OCI-LY7 (cell line): ENCODE data around the gene GJB4. TPM values are rescaled to one million over a fixed set of nuclear protein-coding genes. Genes with fewer than 3 reads are reported as not detected.
A peak's percentile ranks its signal among the peaks of the same experiment; 100 is the strongest.

Experiments used
- Bru-seq: library from RNA; stranded (reverse); fragments of 400-500 nt; gene quantifications from one replicate; lab custom pipeline; 2021; lab: Mats Ljungman, UMichigan
- BruChase-seq, 2 experiments: library from RNA; stranded (reverse); fragments of 400-500 nt; gene quantifications; one replicate each; lab custom pipeline; 2021; lab: Mats Ljungman, UMichigan
- BruUV-seq: library from RNA; stranded (reverse); fragments of 400-500 nt; replicated peaks from 2 replicates; lab custom pipeline; 2021; lab: Mats Ljungman, UMichigan
- CTCF ChIA-PET: fragments of 300-600 bp; sonication (Branson Sonifier 250); formaldehyde crosslinking; loops from one replicate; lab custom pipeline; 2022; ENCODE audit warnings: antibody characterized with exemption; ENCODE audit not compliant: unreplicated experiment; lab: Charles Lee
- POLR2A ChIA-PET: fragments of 300-600 bp; sonication (Branson Sonifier 250); formaldehyde crosslinking; loops from one replicate; lab custom pipeline; 2022; ENCODE audit warnings: antibody characterized with exemption; lab: Charles Lee
- DNase-seq: peaks from one replicate; pipeline ENCODE4 v3.0.0-alpha.2; 2015; ENCODE audit warnings: low spot score
- H2AFZ ChIP-seq: fragments of 200-600 bp; sonication (generic), shearing (Covaris generic); 2 replicates; pipeline ENCODE4 v1.6.1; 2014; ENCODE audit warnings: mild to moderate bottlenecking, antibody characterized with exemption, low read length, moderate library complexity
- H3K27ac ChIP-seq: fragments of 200-600 bp; sonication (generic); 2 replicates; pipeline ENCODE4 v1.5.1; 2014; ENCODE audit warnings: mixed run types, low read depth, mild to moderate bottlenecking, moderate library complexity, low read length, inconsistent platforms; ENCODE audit not compliant: poor library complexity, severe bottlenecking
- H3K36me3 ChIP-seq: fragments of 200-600 bp; sonication (generic); 2 replicates; pipeline ENCODE4 v1.6.1; 2014; ENCODE audit warnings: mild to moderate bottlenecking, antibody characterized with exemption, low read length, moderate library complexity, mixed read lengths; ENCODE audit not compliant: insufficient read depth
- H3K4me1 ChIP-seq: fragments of 200-600 bp; sonication (generic); 2 replicates; pipeline ENCODE4 v1.5.1; 2014; ENCODE audit warnings: mild to moderate bottlenecking, low read length; ENCODE audit not compliant: insufficient read depth, poor library complexity, severe bottlenecking
- H3K4me2 ChIP-seq: fragments of 200-600 bp; sonication (generic); 2 replicates; pipeline ENCODE4 v1.6.1; 2014; ENCODE audit warnings: mild to moderate bottlenecking, low read length
- H3K4me3 ChIP-seq: fragments of 200-600 bp; sonication (generic); 2 replicates; pipeline ENCODE4 v1.5.1; 2014; ENCODE audit warnings: mild to moderate bottlenecking, low read depth, low read length; ENCODE audit not compliant: poor library complexity, severe bottlenecking
- H3K79me2 ChIP-seq: fragments of 200-600 bp; sonication (generic); 2 replicates; pipeline ENCODE4 v1.6.1; 2016; ENCODE audit warnings: low read depth, mild to moderate bottlenecking, low read length, moderate library complexity, mixed read lengths; ENCODE audit not compliant: insufficient read depth
- H3K9me2 ChIP-seq: fragments of 200-600 bp; sonication (generic); 2 replicates; pipeline ENCODE4 v1.6.1; 2016; ENCODE audit warnings: mild to moderate bottlenecking, low read length, mixed read lengths; ENCODE audit not compliant: insufficient read depth
- H3K9me3 ChIP-seq: fragments of 200-600 bp; sonication (generic); 2 replicates; pipeline ENCODE4 v1.6.1; 2014; ENCODE audit warnings: mild to moderate bottlenecking, mixed run types, low read length, mixed read lengths
- H4K20me1 ChIP-seq: fragments of 200-600 bp; sonication (generic); 2 replicates; pipeline ENCODE4 v1.6.1; 2014; ENCODE audit warnings: mild to moderate bottlenecking, antibody characterized with exemption, low read length, moderate library complexity, mixed read lengths; ENCODE audit not compliant: insufficient read depth
- EZH2phosphoT487 ChIP-seq: fragments of 200-600 bp; sonication (generic); IDR thresholded peaks from 2 replicates; pipeline ENCODE4 v1.6.1; 2018; ENCODE audit warnings: low read depth, borderline replicate concordance, mild to moderate bottlenecking, mixed run types, antibody characterized with exemption, low read length, moderate library complexity, mixed read lengths
- intact Hi-C: fragments of 100-400 bp; cut with micrococcal nuclease; formaldehyde crosslinking; loops from one replicate; pipeline ENCODE4 v1.10.0; 2022; ENCODE audit not compliant: unreplicated experiment
- long read RNA-seq: library from polyadenylated mRNA; stranded (forward); transcript quantifications from one replicate; pipeline ENCODE4 v2.0.0, GENCODE V29; 2022
- total RNA-seq, 2 experiments: library from RNA; depleted of rRNA in 1 of 2; stranded (reverse); fragments of >200 nt in 1 of 2; shearing (Covaris generic) in 1 of 2; gene quantifications; 2 replicates each; pipeline ENCODE4 v1.2.3, GENCODE V29; 2014 to 2022
- TF ChIP-seq, protein P1 (sequence below): fragments of 200-600 bp; sonication (generic); conservative IDR thresholded peaks from 2 replicates; pipeline ENCODE4 v1.5.1; 2014; ENCODE audit warnings: mild to moderate bottlenecking, antibody characterized with exemption, low read length, moderate library complexity, mixed read lengths

GJB4 gene
- total RNA-seq (2014; rRNA removed; shearing (Covaris generic)), result not detected in 2 replicates
- total RNA-seq (2022), result not detected in 2 replicates
- not detected for Bru-seq, nascent RNA
- percentile 14 among the genes with signal in this experiment for BruChase-seq, experiment 1, labeled RNA remaining after a 6-hour chase
- BruChase-seq, experiment 2, labeled RNA remaining after a 2-hour chase, result not detected
- long read RNA-seq, result 0 reads

DNA sequence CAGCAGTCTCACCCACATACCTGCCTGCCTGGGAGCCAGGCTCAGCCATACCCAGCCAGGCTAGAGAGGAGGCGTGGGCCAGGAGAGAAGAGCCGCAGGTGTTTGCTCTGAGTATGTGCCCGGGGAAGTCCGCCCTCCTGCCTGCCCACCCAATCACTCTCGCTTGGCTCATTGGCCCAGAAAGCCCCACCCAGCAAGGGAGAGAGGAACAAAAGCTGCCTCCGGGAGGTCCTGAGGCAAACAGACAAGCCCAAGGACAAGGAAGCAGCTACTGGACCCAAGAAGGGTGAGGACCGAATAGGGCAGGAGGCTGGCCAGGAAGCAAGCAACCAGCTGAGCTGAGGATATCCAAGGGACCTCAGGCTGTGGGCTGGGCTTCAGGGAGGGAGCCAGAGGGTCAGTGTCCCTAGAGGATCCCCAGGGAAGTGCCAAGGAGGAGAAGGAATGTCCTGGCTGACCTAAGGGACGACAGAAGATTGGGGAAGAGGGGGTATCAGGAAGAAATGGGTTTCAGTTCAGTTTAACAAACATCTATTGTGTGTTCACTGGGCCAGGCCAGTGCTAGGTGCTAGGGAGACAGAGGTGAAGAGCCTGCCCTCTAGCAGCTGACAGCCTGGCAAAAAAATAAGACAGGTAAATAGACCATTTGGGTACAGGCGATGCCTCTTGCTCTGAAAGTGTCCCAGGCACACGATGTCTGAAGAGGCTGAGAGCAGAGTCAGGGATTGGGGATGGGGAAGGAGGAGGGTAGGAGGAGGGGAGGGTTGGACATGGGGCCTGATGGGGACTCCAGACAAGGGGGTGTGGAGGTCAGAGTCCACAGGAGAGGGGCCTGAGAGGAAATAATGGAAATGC, at the start of gene GJB4:
Gene GJB4, plus strand, starts transcription at position 238 of the 855 bp plus-strand sequence. CDS start 1,515 bp downstream, outside the sequence.
- no peaks in the 10 kb centered on the region for H3K9me3 ChIP-seq
- no peak within 1 kb of the TSS for H2AFZ ChIP-seq
- no peak for DNase-seq
- no peak within 1 kb of the TSS for H3K27ac ChIP-seq
- CTCF ChIA-PET, result no interaction called here
- POLR2A ChIA-PET, result no interaction called here
- no peak within 1 kb of the TSS for H3K4me3 ChIP-seq
- no peaks in the 10 kb centered on the region for H3K79me2 ChIP-seq
- no peaks in the 10 kb centered on the region for H4K20me1 ChIP-seq
- H3K4me2 ChIP-seq, result no peak within 1 kb of the TSS
- H3K4me1 ChIP-seq, result no peaks in the 10 kb centered on the region
- H3K9me2 ChIP-seq, result no peaks in the 10 kb centered on the region
- TF ChIP-seq EZH2phosphoT487, result no peak
- TF ChIP-seq, protein P1, sequence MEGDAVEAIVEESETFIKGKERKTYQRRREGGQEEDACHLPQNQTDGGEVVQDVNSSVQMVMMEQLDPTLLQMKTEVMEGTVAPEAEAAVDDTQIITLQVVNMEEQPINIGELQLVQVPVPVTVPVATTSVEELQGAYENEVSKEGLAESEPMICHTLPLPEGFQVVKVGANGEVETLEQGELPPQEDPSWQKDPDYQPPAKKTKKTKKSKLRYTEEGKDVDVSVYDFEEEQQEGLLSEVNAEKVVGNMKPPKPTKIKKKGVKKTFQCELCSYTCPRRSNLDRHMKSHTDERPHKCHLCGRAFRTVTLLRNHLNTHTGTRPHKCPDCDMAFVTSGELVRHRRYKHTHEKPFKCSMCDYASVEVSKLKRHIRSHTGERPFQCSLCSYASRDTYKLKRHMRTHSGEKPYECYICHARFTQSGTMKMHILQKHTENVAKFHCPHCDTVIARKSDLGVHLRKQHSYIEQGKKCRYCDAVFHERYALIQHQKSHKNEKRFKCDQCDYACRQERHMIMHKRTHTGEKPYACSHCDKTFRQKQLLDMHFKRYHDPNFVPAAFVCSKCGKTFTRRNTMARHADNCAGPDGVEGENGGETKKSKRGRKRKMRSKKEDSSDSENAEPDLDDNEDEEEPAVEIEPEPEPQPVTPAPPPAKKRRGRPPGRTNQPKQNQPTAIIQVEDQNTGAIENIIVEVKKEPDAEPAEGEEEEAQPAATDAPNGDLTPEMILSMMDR, result no peak
- intact Hi-C loops, result no loop called here
- no TSS peak for BruUV-seq
- H3K36me3 ChIP-seq, result no peaks in the 10 kb centered on the region

DNA sequence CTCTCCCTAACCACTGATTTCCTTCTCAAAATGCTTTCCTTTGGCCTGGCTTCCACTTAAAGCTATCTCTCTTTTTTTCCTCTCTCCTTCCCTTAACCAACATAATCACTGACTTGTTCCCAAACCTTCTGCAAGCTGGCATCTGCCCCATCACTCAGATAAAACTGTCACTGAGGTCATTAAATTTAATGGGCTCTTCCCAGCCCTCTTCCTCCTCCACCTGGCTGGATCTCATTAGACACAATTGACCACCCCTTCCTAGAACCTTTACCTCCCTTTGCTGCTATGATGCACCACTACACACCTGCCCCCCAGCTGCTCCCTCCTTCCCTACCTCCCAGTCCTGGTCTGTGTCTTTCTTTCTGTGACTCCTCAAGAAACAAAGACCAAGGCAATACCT, 48.7 kb upstream of the GJB4 start:
- no peak overlapping the region for H3K4me3 ChIP-seq
- CTCF ChIA-PET, result no interaction called here
- intact Hi-C loops, result no loop called here
- TF ChIP-seq EZH2phosphoT487, result no peak
- TF ChIP-seq, protein P1, result no peak
- no peak for DNase-seq
- H4K20me1 ChIP-seq, result no peaks in the 10 kb centered on the region
- no peaks in the 10 kb centered on the region for H3K79me2 ChIP-seq
- no peaks in the 10 kb centered on the region for H3K36me3 ChIP-seq
- no peak overlapping the region for H2AFZ ChIP-seq
- BruUV-seq, result no TSS peak
- H3K4me2 ChIP-seq, result no peak overlapping the region
- H3K4me1 ChIP-seq, result no peaks in the 10 kb centered on the region
- no peaks in the 10 kb centered on the region for H3K9me2 ChIP-seq
- no peak overlapping the region for H3K27ac ChIP-seq
- POLR2A ChIA-PET, result no interaction called here
- no peaks in the 10 kb centered on the region for H3K9me3 ChIP-seq
